KOPT-K1 (cell line): ENCODE results near the gene ALDH8A1.

Experiments used
- H3K27ac ChIP-seq: fragments of 200-600 bp; sonication (generic); 2 replicates; pipeline ENCODE4 v1.5.1; 2016; ENCODE audit warnings: antibody characterized with exemption, mild to moderate bottlenecking, low read depth, low read length; ENCODE audit not compliant: poor library complexity, severe bottlenecking
- H3K36me3 ChIP-seq: fragments of 200-600 bp; sonication (generic); 2 replicates; pipeline ENCODE4 v1.5.1; 2017; ENCODE audit warnings: antibody characterized with exemption, mild to moderate bottlenecking, low read length, moderate library complexity; ENCODE audit not compliant: insufficient read depth
- H3K9me3 ChIP-seq: fragments of 200-600 bp; sonication (generic); 2 replicates; pipeline ENCODE4 v1.5.1; 2017; ENCODE audit warnings: antibody characterized with exemption, low read length, mild to moderate bottlenecking; ENCODE audit not compliant: insufficient read depth, poor library complexity, severe bottlenecking

ALDH8A1 gene

DNA sequence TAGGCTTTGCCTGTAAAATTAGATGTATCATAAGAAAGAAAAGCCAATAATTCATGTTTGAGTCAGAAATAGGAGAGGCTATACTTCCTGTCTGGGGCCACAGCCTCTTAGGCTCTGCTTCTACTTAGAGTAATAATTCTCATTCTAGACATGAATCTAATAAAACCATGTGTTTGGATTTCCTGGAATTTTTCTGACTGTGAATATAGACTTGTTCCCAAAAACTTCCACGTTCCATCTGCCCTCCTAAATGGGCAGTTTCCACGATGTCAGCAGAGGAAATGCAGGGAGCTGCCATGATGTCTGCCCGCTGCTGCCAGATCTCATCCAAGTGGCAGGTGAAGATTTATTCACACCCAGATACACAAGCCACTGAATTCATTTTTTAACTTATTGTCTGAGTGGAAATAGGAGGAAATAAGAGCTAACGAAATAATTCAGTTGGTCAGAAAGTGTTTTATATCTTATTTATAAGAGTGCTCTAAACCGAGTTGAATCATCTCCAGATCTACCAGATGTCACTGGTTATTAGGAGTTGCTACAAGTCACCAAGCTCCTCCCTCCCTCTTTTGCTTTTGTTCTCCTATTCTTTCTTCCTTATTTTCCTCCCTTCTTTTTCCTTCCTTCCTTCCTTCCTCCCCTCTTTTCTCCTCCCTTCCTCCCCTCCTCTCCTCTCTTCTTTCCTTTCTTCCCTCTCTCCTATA, 69.3 kb downstream of the ALDH8A1 start:
- H3K27ac ChIP-seq = no peak overlapping the region
- no peaks in the 10 kb centered on the region for H3K36me3 ChIP-seq
- H3K9me3 ChIP-seq = peaks cover 4% of the 10 kb centered on the region

GRCh38 chr6:134878136-134878535, 71.8 kb downstream of the ALDH8A1 start:
- peaks cover 13% of the 10 kb centered on the region for H3K9me3 ChIP-seq
- H3K36me3 ChIP-seq = no peaks in the 10 kb centered on the region
- H3K27ac ChIP-seq = no peak overlapping the region

DNA sequence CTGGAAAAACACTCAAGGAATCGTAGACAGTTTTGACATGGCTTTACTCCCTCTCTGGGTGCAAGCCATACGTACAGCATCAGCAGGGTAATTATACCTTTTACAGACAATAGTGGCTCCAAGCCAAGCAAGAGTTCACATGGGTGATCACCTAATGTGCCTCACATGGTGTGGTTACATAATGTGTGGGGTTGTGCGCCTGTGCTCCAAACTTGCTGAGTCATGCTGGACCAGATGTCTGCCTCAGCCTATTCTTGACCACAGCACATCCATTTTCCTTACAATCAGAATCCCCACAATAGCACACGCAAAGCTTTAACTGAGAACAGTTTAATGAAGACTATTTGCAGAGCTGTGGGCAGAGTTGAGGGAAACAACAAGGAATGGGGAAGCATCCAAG, 74.5 kb downstream of the ALDH8A1 start:
- Histone ChIP-seq H3K27ac (no peak overlapping the region), H3K9me3 (peaks cover 13% of the 10 kb centered on the region), H3K36me3 (no peaks in the 10 kb centered on the region)

DNA sequence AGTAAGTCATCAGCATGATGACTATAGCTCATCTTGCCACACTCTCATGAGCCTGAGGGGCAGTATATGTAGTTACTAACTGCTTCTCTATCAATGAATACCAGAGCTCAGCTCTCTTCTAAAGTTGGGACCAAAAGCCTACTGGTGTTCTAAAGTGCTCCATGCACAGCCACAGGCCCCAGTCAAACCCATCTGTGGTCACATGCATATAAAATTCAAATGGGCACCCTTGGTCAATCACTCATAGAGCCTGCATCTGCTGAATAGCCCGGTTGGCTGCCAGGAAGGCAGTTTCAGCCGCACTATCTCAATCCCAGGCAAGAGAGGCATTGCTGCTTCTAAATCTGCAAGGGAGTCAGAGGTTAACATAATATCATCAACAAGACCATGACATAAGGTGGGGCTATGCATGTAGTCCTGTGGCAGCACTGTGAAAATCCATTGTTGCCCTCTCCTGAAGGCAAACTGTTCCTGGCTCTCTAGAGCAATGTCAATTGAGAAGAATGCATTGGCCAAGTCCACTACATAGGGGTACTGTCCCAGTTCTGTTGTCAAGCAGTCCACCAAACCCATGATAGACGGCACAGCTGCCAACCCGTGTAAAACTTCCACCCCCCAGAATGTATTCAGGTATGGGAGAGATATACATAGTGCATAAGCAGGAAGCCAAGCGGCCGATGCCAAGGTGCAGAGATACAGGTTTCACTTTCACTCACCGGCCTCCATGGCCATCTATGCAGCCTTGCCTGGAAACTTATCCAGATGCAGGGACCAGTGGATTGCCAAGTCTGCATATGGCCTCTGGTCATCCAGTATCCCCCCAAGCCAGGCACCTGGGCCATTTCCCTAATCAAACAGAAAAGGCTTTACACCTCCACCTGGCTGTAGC, 76.2 kb downstream of the ALDH8A1 start:
- Histone ChIP-seq H3K9me3 (peaks cover 13% of the 10 kb centered on the region), H3K36me3 (no peaks in the 10 kb centered on the region), H3K27ac (no peak overlapping the region)

DNA sequence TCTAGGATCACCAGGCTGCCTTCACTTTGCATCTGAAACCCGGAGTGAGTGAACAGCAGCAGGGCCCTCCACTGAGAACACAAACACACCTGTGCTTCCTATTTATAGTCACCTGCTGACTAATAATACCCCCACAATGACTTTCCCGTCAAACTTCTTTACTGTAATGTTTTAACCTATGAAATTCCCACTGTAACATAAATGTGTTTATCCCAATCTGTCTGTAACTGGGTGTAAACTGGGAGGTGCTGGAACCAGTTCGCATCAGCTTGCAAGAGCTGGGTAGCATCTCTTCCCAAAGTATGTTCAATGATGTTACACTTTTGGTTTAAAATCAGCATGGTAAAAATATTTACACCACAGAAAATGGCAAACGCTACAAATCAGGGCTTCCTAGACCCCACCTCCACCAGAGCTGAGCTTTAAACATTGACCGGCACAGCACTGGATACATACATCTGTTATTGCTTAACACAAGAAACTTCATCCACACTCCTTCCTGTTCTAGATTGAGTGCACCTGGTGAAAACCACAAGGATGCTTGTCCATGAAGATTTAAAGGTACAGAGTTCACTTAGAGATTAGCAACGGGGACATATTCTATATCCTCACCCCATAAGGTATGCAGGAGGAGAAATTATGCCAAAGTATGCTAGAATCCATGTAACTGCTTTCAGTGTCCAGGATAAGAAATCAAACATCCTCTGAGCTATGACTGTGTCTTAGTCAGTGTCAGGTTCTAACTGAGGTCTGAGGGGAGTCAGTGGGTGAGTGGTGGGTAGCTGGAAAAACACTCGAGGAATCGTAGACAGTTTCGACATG, 79.0 kb downstream of the ALDH8A1 start:
- peaks cover 11% of the 10 kb centered on the region for H3K9me3 ChIP-seq
- no peak overlapping the region for H3K27ac ChIP-seq
- H3K36me3 ChIP-seq = no peaks in the 10 kb centered on the region

- Histone ChIP-seq H3K36me3 (no peaks in the 10 kb centered on the region), H3K9me3 (no peaks in the 10 kb centered on the region), H3K27ac (no peak overlapping the region)
Measured at GRCh38 chr6:134868812-134869211, 81.1 kb downstream of the ALDH8A1 start.
